A673 (cell line): ENCODE results near the gene EXT2.

ENCODE experiments used
- CTCF ChIP-seq: fragments of 300-800, 200-600 bp; sonication (generic); conservative IDR thresholded peaks from 2 replicates; pipeline ENCODE4 v1.5.1; 2017; ENCODE audit warnings: low read depth, mild to moderate bottlenecking, antibody characterized with exemption, low read length, moderate library complexity, mixed read lengths
- EZH2 ChIP-seq: fragments of 200-600 bp; sonication (generic); IDR thresholded peaks from 2 replicates; pipeline ENCODE4 v1.6.1; 2017; ENCODE audit warnings: borderline replicate concordance, low read depth, mild to moderate bottlenecking, mixed read lengths, antibody characterized with exemption, low read length; ENCODE audit not compliant: poor library complexity, severe bottlenecking

- no peak for TF ChIP-seq EZH2
- no peak for TF ChIP-seq CTCF
Observed at GRCh38 chr11:44226945-44227344, 131.5 kb downstream of the EXT2 start.
